Measurements from ENCODE around the gene HOXA7. TPM values are rescaled to one million over a fixed set of nuclear protein-coding genes. Genes with fewer than 3 reads are reported as not detected.

Gene HOXA7
- total RNA-seq, 4 donors from 2014 or later, result 0.26 to 9.1 (median 5.2) TPM

DNA sequence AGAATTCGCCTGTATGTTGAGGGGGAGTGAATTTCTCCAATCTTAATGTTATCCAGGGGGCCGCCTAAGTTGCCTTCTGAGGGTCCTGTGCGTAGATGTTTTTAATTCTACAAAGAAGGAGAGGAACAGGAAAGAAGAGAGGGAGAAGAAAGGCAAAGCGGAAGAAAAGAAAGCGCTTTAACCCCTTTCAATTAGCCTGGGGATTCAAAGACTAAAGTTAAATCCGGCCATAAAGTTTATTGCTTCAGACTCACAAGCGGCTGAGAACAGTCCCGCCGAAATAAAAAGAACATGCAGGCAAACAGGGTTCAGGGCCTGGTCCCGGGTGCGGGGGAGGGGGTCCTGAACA, 17.5 kb downstream of the HOXA7 start:
- DNase-seq, result no peak
- no peaks in the 10 kb centered on the region for H3K36me3 ChIP-seq
- H3K9me3 ChIP-seq, result no peaks in the 10 kb centered on the region
- no peaks in the 10 kb centered on the region for H3K27me3 ChIP-seq
- H3K4me3 ChIP-seq, result no peak overlapping the region
- H3K4me1 ChIP-seq, result peaks cover 0 to 3% of the 10 kb centered on the region in 2 donors
- H3K27ac ChIP-seq, result peak overlapping the region in 1 of 2 donors; percentile 64
- intact Hi-C loops (cut with DNase I; ENCODE audit: low total_unique reads), result no loop called here
- TF ChIP-seq, protein P1, sequence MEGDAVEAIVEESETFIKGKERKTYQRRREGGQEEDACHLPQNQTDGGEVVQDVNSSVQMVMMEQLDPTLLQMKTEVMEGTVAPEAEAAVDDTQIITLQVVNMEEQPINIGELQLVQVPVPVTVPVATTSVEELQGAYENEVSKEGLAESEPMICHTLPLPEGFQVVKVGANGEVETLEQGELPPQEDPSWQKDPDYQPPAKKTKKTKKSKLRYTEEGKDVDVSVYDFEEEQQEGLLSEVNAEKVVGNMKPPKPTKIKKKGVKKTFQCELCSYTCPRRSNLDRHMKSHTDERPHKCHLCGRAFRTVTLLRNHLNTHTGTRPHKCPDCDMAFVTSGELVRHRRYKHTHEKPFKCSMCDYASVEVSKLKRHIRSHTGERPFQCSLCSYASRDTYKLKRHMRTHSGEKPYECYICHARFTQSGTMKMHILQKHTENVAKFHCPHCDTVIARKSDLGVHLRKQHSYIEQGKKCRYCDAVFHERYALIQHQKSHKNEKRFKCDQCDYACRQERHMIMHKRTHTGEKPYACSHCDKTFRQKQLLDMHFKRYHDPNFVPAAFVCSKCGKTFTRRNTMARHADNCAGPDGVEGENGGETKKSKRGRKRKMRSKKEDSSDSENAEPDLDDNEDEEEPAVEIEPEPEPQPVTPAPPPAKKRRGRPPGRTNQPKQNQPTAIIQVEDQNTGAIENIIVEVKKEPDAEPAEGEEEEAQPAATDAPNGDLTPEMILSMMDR (IDR thresholded peaks at IDR 0.05), result no peak
- no peak for TF ChIP-seq POLR2A (IDR thresholded peaks at IDR 0.05)

DNA sequence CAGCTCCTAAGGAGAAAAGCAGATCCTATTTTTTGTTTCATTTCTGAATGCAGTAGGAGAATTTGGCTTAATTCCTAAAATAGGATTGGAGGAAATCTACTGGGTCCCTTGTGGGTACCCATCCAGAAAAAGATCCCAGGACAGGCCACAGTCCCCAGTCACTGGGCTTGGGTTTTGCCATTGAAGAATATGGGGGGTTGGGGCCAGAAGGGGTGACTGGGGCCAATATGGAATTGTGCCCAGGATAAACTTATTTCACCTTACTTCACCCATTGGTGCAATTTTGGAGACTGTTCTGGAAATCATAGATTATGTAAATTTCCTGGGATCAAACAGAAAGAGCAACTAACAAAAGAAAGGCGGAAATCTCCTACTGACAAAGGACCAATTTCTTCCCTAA, 18.0 kb downstream of the HOXA7 start:
- no peak for DNase-seq
- TF ChIP-seq POLR2A (IDR thresholded peaks at IDR 0.05), result no peak
- TF ChIP-seq, protein P1 (IDR thresholded peaks at IDR 0.05), result no peak
- no peaks in the 10 kb centered on the region for H3K27me3 ChIP-seq
- H3K9me3 ChIP-seq, result no peaks in the 10 kb centered on the region
- intact Hi-C loops (cut with DNase I; ENCODE audit: low total_unique reads), result no loop called here
- peaks cover 0 to 3% of the 10 kb centered on the region in 2 donors for H3K4me1 ChIP-seq
- H3K36me3 ChIP-seq, result no peaks in the 10 kb centered on the region
- H3K4me3 ChIP-seq, result no peak overlapping the region
- peak overlapping the region in 1 of 2 donors; percentile 64 for H3K27ac ChIP-seq

DNA sequence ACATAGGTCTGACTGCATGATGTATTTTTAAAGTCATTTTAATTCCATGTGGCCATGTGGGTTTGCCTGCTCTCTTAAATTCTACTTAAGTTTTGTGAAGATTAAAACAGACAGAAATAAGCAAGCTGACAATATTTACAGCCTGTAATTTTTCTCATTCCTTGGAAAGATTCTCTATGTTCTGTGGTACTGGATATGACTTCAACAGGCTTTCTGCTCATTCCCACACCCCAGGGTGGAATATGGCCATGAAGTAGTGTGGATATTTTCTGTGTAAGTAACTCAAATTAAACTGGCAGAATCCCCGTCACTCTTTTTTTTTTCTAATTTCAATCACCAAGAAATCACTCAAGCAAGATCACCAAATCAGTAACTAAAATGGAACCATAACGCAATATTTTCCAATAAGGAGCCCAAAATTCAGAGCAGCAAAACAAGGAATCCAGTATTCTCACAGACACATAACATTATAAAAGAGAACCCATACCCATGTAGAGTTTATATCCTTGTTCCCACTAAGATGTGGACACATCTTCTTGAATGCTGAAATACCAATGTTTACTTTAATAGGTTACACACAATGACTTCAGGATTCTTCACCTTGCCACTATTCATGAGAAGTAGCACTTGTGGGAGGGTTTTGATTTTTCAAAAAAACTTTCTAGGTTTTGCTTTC, 18.7 kb downstream of the HOXA7 start:
- Histone ChIP-seq H3K27me3 (no peaks in the 10 kb centered on the region), H3K9me3 (no peaks in the 10 kb centered on the region), H3K36me3 (no peaks in the 10 kb centered on the region), H3K4me1 (peaks cover 0 to 3% of the 10 kb centered on the region in 2 donors), H3K4me3 (no peak overlapping the region), H3K27ac (peak overlapping the region; percentile 38 to 64)
- no peak for DNase-seq
- no peak for TF ChIP-seq POLR2A (IDR thresholded peaks at IDR 0.05)
- TF ChIP-seq, protein P1 (IDR thresholded peaks at IDR 0.05), result no peak
- intact Hi-C loops (cut with DNase I; ENCODE audit: low total_unique reads), result no loop called here

DNA sequence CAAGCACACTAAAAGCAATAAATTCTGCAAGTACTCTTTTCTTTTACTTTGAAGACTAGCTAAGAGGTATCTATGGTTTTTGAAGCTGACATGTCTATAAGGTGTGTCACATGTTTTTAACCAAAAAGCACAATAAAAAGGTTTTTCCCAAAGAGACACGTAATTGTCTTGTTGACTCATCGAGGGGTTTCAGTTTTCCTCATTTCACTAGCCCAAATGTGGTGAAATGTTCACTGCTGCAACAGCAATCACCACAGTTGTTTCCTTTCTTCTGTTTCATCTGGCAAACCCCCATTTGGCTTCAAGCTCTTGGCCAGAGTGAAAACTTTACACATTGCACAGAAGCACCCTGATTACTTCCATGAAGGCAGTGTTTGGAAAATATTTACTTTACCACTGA, 22.1 kb downstream of the HOXA7 start:
- Histone ChIP-seq H3K4me3 (no peak overlapping the region), H3K36me3 (no peaks in the 10 kb centered on the region), H3K4me1 (peaks cover 0 to 3% of the 10 kb centered on the region in 2 donors), H3K9me3 (no peaks in the 10 kb centered on the region), H3K27ac (peak overlapping the region in 1 of 2 donors; percentile 45), H3K27me3 (no peaks in the 10 kb centered on the region)
- intact Hi-C loops (cut with DNase I; ENCODE audit: low total_unique reads), result no loop called here
- DNase-seq, result peak; percentile 59 to 74
- TF ChIP-seq POLR2A (IDR thresholded peaks at IDR 0.05), result no peak
- TF ChIP-seq, protein P1 (IDR thresholded peaks at IDR 0.05), result no peak

DNA sequence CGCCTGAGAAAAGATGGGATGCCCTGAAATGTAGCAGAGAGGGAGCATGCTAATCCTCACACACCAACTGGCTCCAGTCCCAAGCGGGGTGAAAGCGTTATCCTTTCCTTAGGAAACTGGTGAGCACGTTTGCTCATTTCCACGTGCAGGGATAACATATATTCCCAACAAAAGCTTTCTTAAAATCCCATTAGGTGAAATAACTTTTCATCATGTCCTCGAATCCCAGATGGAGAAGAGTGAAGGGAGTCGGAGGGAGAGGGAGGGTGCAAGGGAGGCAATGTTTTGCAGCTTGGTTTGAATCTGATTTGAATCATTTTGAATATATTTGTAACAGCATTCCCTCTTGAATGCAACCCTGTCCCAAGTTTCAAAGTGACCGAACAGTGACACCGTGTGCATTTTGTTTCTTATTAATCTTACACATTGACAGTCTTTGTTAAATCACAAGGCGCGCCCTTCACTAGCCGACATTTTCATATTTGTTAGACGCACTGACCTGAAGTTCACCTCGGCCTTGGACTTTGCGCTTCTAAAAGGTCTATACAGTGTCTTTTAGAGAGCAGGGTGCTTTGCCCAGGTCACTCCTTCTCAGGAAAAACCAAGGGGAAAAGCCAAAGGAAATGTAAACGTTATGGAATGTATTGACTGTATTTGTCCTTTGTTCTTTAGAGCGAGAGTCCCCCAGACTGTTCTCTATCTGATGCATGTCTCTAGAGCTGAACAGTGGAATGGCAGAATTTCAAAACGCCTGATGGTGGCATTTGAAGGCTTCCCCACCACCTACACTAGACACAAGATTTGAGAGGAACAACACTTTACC, 22.9 kb downstream of the HOXA7 start:
- Histone ChIP-seq H3K4me3 (no peak overlapping the region), H3K36me3 (no peaks in the 10 kb centered on the region), H3K4me1 (peaks cover 0 to 3% of the 10 kb centered on the region in 2 donors), H3K27me3 (no peaks in the 10 kb centered on the region), H3K27ac (peak overlapping the region; percentile 4 to 45), H3K9me3 (no peaks in the 10 kb centered on the region)
- intact Hi-C loops (cut with DNase I; ENCODE audit: low total_unique reads), result no loop called here
- DNase-seq, result no peak
- TF ChIP-seq, protein P1 (IDR thresholded peaks at IDR 0.05), result no peak
- no peak for TF ChIP-seq POLR2A (IDR thresholded peaks at IDR 0.05)
